ENCODE measurements around the gene PTPRM. TPM values are rescaled to one million over a fixed set of nuclear protein-coding genes. Genes with fewer than 3 reads are reported as not detected.

PTPRM gene
- polyA plus RNA-seq, 1 donor from 2014 or later = 126 TPM

DNA sequence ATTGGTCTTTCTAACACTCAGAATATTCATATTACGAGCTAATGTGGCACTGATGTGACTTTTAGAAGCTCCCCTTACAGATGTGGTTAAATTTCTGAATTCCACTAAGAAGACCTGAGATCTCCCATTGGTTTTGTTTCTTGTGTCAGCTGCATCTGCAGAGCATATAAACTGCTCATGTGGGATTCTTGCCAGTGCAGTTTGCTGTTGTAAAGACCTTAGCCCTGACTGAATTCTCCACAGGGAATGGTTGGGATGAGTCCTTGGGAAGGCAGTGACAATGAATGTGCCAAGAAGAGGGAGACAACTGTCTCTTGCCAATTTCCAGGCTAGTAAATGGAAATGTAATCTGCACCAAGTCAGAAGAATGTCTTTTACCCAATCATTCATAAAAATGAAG lies 94.1 kb downstream of the PTPRM start:
- Histone ChIP-seq H4K20me1 (ENCODE audit: insufficient read depth) (no peaks in the 10 kb centered on the region), H3K27me3 (ENCODE audit: insufficient read depth, low read depth, low read length) (no peaks in the 10 kb centered on the region)
- TF ChIP-seq SMC3 (conservative IDR thresholded peaks at IDR 0.05; ENCODE audit: poor library complexity) (no peak), EZH2 (IDR thresholded peaks at IDR 0.05; ENCODE audit: borderline replicate concordance, insufficient read depth, low read length, poor library complexity, severe bottlenecking) (no peak), RAD21 (conservative IDR thresholded peaks at IDR 0.05) (no peak), MXI1 (conservative IDR thresholded peaks at IDR 0.05; ENCODE audit: poor library complexity, severe bottlenecking) (no peak), TAF1 (IDR thresholded peaks at IDR 0.05; ENCODE audit: low read depth) (no peak), EP300 (conservative IDR thresholded peaks at IDR 0.05; ENCODE audit: poor library complexity, severe bottlenecking) (no peak), POLR2AphosphoS5 (IDR thresholded peaks at IDR 0.05) (no peak)
- TF ChIP-seq, protein P1, sequence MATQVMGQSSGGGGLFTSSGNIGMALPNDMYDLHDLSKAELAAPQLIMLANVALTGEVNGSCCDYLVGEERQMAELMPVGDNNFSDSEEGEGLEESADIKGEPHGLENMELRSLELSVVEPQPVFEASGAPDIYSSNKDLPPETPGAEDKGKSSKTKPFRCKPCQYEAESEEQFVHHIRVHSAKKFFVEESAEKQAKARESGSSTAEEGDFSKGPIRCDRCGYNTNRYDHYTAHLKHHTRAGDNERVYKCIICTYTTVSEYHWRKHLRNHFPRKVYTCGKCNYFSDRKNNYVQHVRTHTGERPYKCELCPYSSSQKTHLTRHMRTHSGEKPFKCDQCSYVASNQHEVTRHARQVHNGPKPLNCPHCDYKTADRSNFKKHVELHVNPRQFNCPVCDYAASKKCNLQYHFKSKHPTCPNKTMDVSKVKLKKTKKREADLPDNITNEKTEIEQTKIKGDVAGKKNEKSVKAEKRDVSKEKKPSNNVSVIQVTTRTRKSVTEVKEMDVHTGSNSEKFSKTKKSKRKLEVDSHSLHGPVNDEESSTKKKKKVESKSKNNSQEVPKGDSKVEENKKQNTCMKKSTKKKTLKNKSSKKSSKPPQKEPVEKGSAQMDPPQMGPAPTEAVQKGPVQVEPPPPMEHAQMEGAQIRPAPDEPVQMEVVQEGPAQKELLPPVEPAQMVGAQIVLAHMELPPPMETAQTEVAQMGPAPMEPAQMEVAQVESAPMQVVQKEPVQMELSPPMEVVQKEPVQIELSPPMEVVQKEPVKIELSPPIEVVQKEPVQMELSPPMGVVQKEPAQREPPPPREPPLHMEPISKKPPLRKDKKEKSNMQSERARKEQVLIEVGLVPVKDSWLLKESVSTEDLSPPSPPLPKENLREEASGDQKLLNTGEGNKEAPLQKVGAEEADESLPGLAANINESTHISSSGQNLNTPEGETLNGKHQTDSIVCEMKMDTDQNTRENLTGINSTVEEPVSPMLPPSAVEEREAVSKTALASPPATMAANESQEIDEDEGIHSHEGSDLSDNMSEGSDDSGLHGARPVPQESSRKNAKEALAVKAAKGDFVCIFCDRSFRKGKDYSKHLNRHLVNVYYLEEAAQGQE (IDR thresholded peaks at IDR 0.05; ENCODE audit: borderline replicate concordance) = no peak
- TF ChIP-seq, protein P2, sequence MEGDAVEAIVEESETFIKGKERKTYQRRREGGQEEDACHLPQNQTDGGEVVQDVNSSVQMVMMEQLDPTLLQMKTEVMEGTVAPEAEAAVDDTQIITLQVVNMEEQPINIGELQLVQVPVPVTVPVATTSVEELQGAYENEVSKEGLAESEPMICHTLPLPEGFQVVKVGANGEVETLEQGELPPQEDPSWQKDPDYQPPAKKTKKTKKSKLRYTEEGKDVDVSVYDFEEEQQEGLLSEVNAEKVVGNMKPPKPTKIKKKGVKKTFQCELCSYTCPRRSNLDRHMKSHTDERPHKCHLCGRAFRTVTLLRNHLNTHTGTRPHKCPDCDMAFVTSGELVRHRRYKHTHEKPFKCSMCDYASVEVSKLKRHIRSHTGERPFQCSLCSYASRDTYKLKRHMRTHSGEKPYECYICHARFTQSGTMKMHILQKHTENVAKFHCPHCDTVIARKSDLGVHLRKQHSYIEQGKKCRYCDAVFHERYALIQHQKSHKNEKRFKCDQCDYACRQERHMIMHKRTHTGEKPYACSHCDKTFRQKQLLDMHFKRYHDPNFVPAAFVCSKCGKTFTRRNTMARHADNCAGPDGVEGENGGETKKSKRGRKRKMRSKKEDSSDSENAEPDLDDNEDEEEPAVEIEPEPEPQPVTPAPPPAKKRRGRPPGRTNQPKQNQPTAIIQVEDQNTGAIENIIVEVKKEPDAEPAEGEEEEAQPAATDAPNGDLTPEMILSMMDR (IDR thresholded peaks at IDR 0.05; ENCODE audit: poor library complexity, severe bottlenecking) = no peak

DNA sequence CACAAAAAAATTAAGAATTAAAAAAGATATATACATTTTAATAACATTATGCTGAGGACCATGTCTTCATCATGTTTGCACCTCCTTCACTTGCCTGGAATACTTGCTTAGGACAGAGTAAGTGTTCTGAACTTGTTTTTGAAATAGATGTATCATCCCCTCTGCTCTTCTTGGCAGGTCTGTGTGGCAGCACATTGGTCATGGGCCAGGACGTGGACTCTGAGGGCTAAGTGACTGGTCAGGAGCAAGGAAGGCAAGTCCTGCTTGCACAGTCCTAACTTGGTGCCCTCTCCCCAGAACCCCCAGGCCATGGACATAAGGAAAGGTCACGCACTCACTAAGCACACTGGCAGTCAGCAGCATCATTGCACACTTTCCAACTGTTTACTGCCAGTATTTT lies 95.8 kb downstream of the PTPRM start:
- Histone ChIP-seq H3K9me3 (ENCODE audit: low read length) (no peaks in the 10 kb centered on the region), H3K27ac (ENCODE audit: low read length) (no peak overlapping the region), H3F3A (ENCODE audit: insufficient read depth, low read length, poor library complexity, severe bottlenecking) (no peaks in the 10 kb centered on the region), H3K36me3 (ENCODE audit: insufficient read depth, low read length) (no peaks in the 10 kb centered on the region), H3K27me3 (ENCODE audit: insufficient read depth, low read depth, low read length) (no peaks in the 10 kb centered on the region), H3K4me2 (ENCODE audit: low read length) (no peak overlapping the region), H3K79me2 (replicated peaks; ENCODE audit: insufficient read depth, low read length) (no peaks in the 10 kb centered on the region), H3K9me2 (ENCODE audit: insufficient read depth, low read length) (no peaks in the 10 kb centered on the region), H2AFZ (ENCODE audit: low read depth, low read length) (no peak overlapping the region), H4K20me1 (ENCODE audit: insufficient read depth) (no peaks in the 10 kb centered on the region), H3K9ac (ENCODE audit: low read length) (no peak overlapping the region), H3K4me3 (ENCODE audit: low read length) (no peak overlapping the region)
- TF ChIP-seq, protein P2 (IDR thresholded peaks at IDR 0.05; ENCODE audit: poor library complexity, severe bottlenecking) = no peak
- TF ChIP-seq SMC3 (conservative IDR thresholded peaks at IDR 0.05; ENCODE audit: poor library complexity) (no peak), EZH2 (IDR thresholded peaks at IDR 0.05; ENCODE audit: borderline replicate concordance, insufficient read depth, low read length, poor library complexity, severe bottlenecking) (no peak), MXI1 (conservative IDR thresholded peaks at IDR 0.05; ENCODE audit: poor library complexity, severe bottlenecking) (no peak), RAD21 (conservative IDR thresholded peaks at IDR 0.05) (no peak), EP300 (conservative IDR thresholded peaks at IDR 0.05; ENCODE audit: poor library complexity, severe bottlenecking) (no peak), POLR2AphosphoS5 (IDR thresholded peaks at IDR 0.05) (no peak), TAF1 (IDR thresholded peaks at IDR 0.05; ENCODE audit: low read depth) (no peak)
- TF ChIP-seq, protein P1 (IDR thresholded peaks at IDR 0.05; ENCODE audit: borderline replicate concordance) = no peak

More for the DNA sequence above, 94.1 kb downstream of the PTPRM start:
- Histone ChIP-seq H3K9me3 (ENCODE audit: low read length) (no peaks in the 10 kb centered on the region), H2AFZ (ENCODE audit: low read depth, low read length) (no peak overlapping the region), H3K4me2 (ENCODE audit: low read length) (no peak overlapping the region), H3K9ac (ENCODE audit: low read length) (no peak overlapping the region), H3K4me3 (ENCODE audit: low read length) (no peak overlapping the region), H3K27ac (ENCODE audit: low read length) (no peak overlapping the region), H3F3A (ENCODE audit: insufficient read depth, low read length, poor library complexity, severe bottlenecking) (no peaks in the 10 kb centered on the region), H3K9me2 (ENCODE audit: insufficient read depth, low read length) (no peaks in the 10 kb centered on the region), H3K36me3 (ENCODE audit: insufficient read depth, low read length) (no peaks in the 10 kb centered on the region), H3K79me2 (replicated peaks; ENCODE audit: insufficient read depth, low read length) (no peaks in the 10 kb centered on the region)
